Panc1 (cell line): ENCODE data around the gene EEF1E1. TPM values are rescaled to one million over a fixed set of nuclear protein-coding genes. Genes with fewer than 3 reads are reported as not detected.

Experiments
- ATAC-seq: fragments of 200-7000 bp; cut with Tn5 transposase; 2 replicates; pipeline ENCODE4 v1.9.1; 2020; ENCODE audit warnings: mild to moderate bottlenecking, moderate library complexity
- BruUV-seq: library from RNA; stranded (reverse); fragments of 400-500 nt; replicated peaks from 2 replicates; lab custom pipeline; 2021; lab: Mats Ljungman, UMichigan
- CTCF ChIA-PET: fragments of 300-600 bp; sonication (Branson Sonifier 250); formaldehyde crosslinking; loops from one replicate; lab custom pipeline; 2022; ENCODE audit warnings: antibody characterized with exemption; lab: Charles Lee
- POLR2A ChIA-PET: fragments of 300-600 bp; sonication (Branson Sonifier 250); formaldehyde crosslinking; loops from one replicate; lab custom pipeline; 2022; ENCODE audit warnings: antibody characterized with exemption; lab: Charles Lee
- DNase-seq: peaks from one replicate; pipeline ENCODE4 v3.0.0-alpha.2; 2010; ENCODE audit warnings: low read depth, low spot score
- H3K27ac ChIP-seq: 2 replicates; pipeline ENCODE4 v1.5.1; 2011; ENCODE audit warnings: mild to moderate bottlenecking, low read length, inconsistent platforms
- H3K27me3 ChIP-seq: fragments of 200-500 bp; sonication (Bioruptor generic); 2 replicates; pipeline ENCODE4 v1.6.0; 2014; ENCODE audit warnings: low read length, inconsistent platforms; ENCODE audit not compliant: control insufficient read depth, insufficient read depth
- H3K36me3 ChIP-seq: fragments of 200-500 bp; sonication (Bioruptor generic); 2 replicates; pipeline ENCODE4 v1.5.1; 2014; ENCODE audit warnings: inconsistent platforms, mild to moderate bottlenecking, low read length, moderate library complexity; ENCODE audit not compliant: control insufficient read depth, insufficient read depth
- H3K4me1 ChIP-seq: 2 replicates; pipeline ENCODE4 v1.5.1; 2011; ENCODE audit warnings: inconsistent platforms, mild to moderate bottlenecking, low read length, moderate library complexity; ENCODE audit not compliant: control insufficient read depth, insufficient read depth
- H3K4me3 ChIP-seq, 2 experiments: 2 replicates each; pipeline ENCODE4 v1.5.1; 2011 to 2012; ENCODE audit warnings: low read depth in 2 of 2, low read length in 2 of 2, mild to moderate bottlenecking in 2 of 2, inconsistent platforms in 1 of 2, moderate library complexity in 1 of 2
- H3K9me3 ChIP-seq: fragments of 200-500 bp; sonication (Bioruptor generic); 2 replicates; pipeline ENCODE4 v1.5.1; 2014; ENCODE audit warnings: low read depth, mild to moderate bottlenecking, inconsistent platforms, low read length, moderate library complexity; ENCODE audit not compliant: control insufficient read depth, insufficient read depth
- POLR2AphosphoS5 ChIP-seq: IDR thresholded peaks from 2 replicates; pipeline ENCODE4 v1.6.1; 2012; ENCODE audit warnings: mild to moderate bottlenecking, low read depth, low read length, moderate library complexity
- SIN3A ChIP-seq: IDR thresholded peaks from 2 replicates; pipeline ENCODE4 v1.6.1; 2012; ENCODE audit warnings: low read depth, mild to moderate bottlenecking, low read length, moderate library complexity, borderline replicate concordance; ENCODE audit not compliant: insufficient read depth
- TCF7L2 ChIP-seq: IDR thresholded peaks from 2 replicates; pipeline ENCODE4 v1.6.1; 2011; ENCODE audit warnings: mild to moderate bottlenecking, low read depth, low read length, inconsistent platforms
- in situ Hi-C: cut with HindIII; loops from 2 replicates; pipeline ENCODE4 v1.10.0; 2016; ENCODE audit warnings: low sequenced_read_pairs, low pct_unique_long_range_greater_than_20kb
- intact Hi-C: fragments of 100-400 bp; cut with micrococcal nuclease; formaldehyde crosslinking; loops from one replicate; pipeline ENCODE4 v1.10.0; 2022; ENCODE audit not compliant: unreplicated experiment
- total RNA-seq: library from RNA; stranded (reverse); gene quantifications from one replicate; pipeline ENCODE4 v1.2.1, GENCODE V29; 2021; ENCODE audit not compliant: unreplicated experiment
- TF ChIP-seq, protein P1 (sequence below), 2 experiments: IDR thresholded peaks; 2 replicates each; pipeline ENCODE4 v1.6.1; 2011 to 2012; ENCODE audit warnings: low read depth in 2 of 2, control low read depth in 1 of 2, low read length in 1 of 2, mild to moderate bottlenecking in 1 of 2, moderate library complexity in 1 of 2; ENCODE audit not compliant: insufficient read depth in 1 of 2
- TF ChIP-seq, protein P2 (sequence below): fragments of 450-650 bp; IDR thresholded peaks from 2 replicates; pipeline ENCODE4 v1.5.1; 2017; ENCODE audit warnings: mild to moderate bottlenecking

Gene EEF1E1
- total RNA-seq, 1 experiment from 2014 or later, result 59.5 TPM

DNA sequence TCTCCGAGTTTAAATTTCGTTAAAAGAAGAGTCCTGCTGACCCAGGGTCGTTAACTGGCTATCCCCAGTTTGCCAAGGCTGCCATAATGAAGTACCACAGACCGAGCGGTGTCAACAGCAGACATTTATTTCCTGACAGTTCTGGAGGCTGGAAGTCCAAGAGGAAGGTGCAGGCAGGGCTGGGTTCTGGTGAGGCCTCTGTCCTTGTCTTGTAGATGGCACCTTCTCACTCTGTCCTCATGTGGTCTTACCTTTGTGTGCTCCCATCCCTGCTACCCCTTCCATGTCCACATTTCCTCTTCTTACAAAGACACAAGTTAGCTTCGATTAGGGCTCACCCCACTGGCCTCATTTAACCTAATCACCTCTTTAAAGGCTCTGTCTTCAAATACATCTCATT is 29.8 kb upstream of the EEF1E1 start:
- Histone ChIP-seq H3K36me3 (no peaks in the 10 kb centered on the region), H3K4me3 (no peak overlapping the region), H3K27ac (peak overlapping the region; percentile 80; the same call in 1 of the 2 replicates), H3K27me3 (no peaks in the 10 kb centered on the region), H3K4me1 (peaks cover 8% of the 10 kb centered on the region; the same call in 1 of the 2 replicates), H3K9me3 (no peaks in the 10 kb centered on the region)
- TF ChIP-seq, protein P1, sequence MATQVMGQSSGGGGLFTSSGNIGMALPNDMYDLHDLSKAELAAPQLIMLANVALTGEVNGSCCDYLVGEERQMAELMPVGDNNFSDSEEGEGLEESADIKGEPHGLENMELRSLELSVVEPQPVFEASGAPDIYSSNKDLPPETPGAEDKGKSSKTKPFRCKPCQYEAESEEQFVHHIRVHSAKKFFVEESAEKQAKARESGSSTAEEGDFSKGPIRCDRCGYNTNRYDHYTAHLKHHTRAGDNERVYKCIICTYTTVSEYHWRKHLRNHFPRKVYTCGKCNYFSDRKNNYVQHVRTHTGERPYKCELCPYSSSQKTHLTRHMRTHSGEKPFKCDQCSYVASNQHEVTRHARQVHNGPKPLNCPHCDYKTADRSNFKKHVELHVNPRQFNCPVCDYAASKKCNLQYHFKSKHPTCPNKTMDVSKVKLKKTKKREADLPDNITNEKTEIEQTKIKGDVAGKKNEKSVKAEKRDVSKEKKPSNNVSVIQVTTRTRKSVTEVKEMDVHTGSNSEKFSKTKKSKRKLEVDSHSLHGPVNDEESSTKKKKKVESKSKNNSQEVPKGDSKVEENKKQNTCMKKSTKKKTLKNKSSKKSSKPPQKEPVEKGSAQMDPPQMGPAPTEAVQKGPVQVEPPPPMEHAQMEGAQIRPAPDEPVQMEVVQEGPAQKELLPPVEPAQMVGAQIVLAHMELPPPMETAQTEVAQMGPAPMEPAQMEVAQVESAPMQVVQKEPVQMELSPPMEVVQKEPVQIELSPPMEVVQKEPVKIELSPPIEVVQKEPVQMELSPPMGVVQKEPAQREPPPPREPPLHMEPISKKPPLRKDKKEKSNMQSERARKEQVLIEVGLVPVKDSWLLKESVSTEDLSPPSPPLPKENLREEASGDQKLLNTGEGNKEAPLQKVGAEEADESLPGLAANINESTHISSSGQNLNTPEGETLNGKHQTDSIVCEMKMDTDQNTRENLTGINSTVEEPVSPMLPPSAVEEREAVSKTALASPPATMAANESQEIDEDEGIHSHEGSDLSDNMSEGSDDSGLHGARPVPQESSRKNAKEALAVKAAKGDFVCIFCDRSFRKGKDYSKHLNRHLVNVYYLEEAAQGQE (IDR thresholded peaks at IDR 0.05; ENCODE audit: insufficient read depth in 1 of 2, low read depth in 2 of 2, low read length in 1 of 2), result no peak
- no peak for TF ChIP-seq TCF7L2
- TF ChIP-seq, protein P2, sequence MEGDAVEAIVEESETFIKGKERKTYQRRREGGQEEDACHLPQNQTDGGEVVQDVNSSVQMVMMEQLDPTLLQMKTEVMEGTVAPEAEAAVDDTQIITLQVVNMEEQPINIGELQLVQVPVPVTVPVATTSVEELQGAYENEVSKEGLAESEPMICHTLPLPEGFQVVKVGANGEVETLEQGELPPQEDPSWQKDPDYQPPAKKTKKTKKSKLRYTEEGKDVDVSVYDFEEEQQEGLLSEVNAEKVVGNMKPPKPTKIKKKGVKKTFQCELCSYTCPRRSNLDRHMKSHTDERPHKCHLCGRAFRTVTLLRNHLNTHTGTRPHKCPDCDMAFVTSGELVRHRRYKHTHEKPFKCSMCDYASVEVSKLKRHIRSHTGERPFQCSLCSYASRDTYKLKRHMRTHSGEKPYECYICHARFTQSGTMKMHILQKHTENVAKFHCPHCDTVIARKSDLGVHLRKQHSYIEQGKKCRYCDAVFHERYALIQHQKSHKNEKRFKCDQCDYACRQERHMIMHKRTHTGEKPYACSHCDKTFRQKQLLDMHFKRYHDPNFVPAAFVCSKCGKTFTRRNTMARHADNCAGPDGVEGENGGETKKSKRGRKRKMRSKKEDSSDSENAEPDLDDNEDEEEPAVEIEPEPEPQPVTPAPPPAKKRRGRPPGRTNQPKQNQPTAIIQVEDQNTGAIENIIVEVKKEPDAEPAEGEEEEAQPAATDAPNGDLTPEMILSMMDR, result no peak
- no peak for TF ChIP-seq POLR2AphosphoS5
- TF ChIP-seq SIN3A, result no peak
- intact Hi-C loops, result no loop called here
- DNase-seq (no peak), ATAC-seq (no peak)
- ChIA-PET POLR2A (no interaction called here), CTCF (interaction anchor here (0.5 to 3.1 kb wide), 2 partner anchors 87 to 1432 kb away, joined by 8 to 76 read pairs; no protein-coding TSS in a partner anchor)
- no TSS peak for BruUV-seq
- in situ Hi-C loops, result no loop called here

DNA sequence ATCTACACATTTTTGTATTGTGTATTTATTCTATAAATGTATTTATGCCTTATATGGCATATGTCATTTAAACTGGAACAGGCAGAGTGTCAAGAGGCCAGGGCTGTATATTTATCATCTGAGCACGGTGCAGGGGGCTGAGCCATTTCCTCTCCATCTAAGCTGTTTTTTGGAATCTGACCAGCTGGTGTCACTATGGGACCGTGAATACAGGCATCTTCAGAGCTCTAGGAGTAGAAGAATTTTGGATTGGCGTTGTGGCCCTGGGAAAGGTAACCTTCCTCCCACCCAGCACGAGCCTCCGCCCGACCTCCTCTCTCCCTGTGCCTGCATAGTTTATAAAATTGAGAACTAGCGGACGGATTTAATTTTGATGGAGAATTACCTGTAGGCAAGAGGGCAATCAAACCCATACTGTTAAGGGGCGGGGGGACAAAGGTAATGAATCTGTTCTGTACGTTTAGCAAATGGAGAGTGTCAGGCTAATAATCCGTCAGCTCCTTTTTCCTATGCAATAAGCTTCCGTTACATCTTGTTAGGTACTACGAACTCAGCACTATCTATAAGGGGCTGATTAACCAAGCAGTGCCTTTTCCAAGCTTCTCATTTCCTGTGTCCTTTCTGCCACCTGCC is 29.0 kb upstream of the EEF1E1 start:
- POLR2A ChIA-PET, result interaction anchor here (1.0 kb wide), 1 partner anchor 88 kb away, joined by 4 read pairs; no protein-coding TSS in a partner anchor
- intact Hi-C loops (loop anchor here (1.0 kb wide), 1 partner anchor 88 kb away; no protein-coding TSS in a partner anchor), in situ Hi-C loops (no loop called here)
- H3K27me3 ChIP-seq, result no peaks in the 10 kb centered on the region
- peak overlapping the region; percentile 80; the same call in 1 of the 2 replicates for H3K27ac ChIP-seq
- DNase-seq, result no peak
- BruUV-seq, result no TSS peak
- no peak overlapping the region for H3K4me3 ChIP-seq
- ATAC-seq, result peak; percentile 96
- CTCF ChIA-PET, result interaction anchor here (0.5 to 3.1 kb wide), 4 partner anchors 21 to 1433 kb away, joined by 3 to 76 read pairs (median 6); no protein-coding TSS in a partner anchor
- TF ChIP-seq, protein P2, result peak; percentile 79
- TF ChIP-seq, protein P1 (IDR thresholded peaks at IDR 0.05; ENCODE audit: insufficient read depth in 1 of 2, low read depth in 2 of 2, low read length in 1 of 2), result no peak
- peaks cover 6% of the 10 kb centered on the region; the same call in 1 of the 2 replicates for H3K4me1 ChIP-seq
- H3K36me3 ChIP-seq, result no peaks in the 10 kb centered on the region
- H3K9me3 ChIP-seq, result no peaks in the 10 kb centered on the region
